HG03066 (cell line): ENCODE measurements around the gene SUMF1.
A peak's percentile ranks its signal among the peaks of the same experiment; 100 is the strongest.

ENCODE experiments used
- ATAC-seq: cut with Tn5 transposase; IDR thresholded peaks from one replicate; pipeline ENCODE4 v1.9.1; 2021; ENCODE audit warnings: low read depth; ENCODE audit not compliant: unreplicated experiment

SUMF1 gene

GRCh38 chr3:4396006-4396405, 71.1 kb downstream of the SUMF1 start:
- ATAC-seq = no peak

- ATAC-seq = no peak
These were observed 71.6 kb downstream of the SUMF1 start for GRCh38 chr3:4395448-4395847.

DNA sequence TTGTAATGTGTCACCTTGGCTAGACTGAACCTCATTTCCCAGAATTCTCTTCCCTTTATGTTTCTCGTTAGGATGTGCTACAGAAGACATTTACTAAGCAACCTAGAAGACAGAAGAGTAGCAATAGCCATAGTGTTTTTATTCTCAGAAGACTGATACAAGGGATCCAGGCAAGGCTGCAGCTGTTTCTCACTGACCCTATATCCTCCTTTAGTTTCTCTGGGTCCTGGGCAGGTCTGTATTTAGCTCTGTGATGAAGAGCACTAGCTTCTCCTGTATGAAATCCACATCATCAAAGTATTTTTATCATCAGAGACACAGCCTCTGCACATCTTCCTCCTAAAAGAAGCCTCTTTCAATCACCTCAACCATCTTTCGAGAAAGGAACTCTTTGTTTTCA, 72.5 kb downstream of the SUMF1 start:
- ATAC-seq = no peak

DNA sequence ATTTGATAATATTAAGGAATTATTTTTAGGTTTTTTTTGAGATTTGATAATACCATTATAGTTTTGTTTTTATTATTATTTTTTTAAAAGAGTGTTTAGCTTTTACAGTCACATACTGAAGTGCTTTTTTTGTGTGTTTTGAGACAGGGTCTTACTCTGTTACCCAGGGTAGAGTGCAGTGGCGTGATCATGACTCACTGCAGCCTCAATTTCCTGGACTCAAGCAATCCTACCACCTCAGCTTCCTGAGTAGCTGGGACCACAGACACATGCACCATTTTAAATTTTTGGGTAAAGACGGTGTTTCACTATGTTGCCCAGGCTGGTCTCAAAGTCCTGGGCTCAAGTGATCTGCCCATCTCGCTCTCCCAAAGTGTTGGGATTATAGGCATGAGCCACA, 73.0 kb downstream of the SUMF1 start:
- no peak for ATAC-seq

DNA sequence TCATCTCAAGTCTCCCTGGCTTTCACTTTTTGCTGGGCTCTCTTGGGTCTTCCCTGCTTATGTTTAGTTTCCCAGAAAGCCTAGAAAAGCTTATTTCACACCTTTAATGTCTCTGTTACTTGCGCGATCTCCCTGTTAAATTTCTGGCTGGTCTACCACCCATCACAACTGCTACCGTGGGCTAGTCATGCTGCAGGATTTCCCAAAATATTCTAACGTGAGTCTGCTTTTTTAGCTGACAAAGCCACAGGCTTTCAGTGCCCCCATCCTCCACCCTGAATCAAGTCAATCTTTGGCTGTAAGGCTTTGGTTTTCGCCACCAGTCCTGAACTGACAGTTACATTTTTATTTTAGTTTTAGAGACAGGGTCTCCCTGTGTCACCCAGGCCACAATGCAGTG, 74.1 kb downstream of the SUMF1 start:
- ATAC-seq = no peak

DNA sequence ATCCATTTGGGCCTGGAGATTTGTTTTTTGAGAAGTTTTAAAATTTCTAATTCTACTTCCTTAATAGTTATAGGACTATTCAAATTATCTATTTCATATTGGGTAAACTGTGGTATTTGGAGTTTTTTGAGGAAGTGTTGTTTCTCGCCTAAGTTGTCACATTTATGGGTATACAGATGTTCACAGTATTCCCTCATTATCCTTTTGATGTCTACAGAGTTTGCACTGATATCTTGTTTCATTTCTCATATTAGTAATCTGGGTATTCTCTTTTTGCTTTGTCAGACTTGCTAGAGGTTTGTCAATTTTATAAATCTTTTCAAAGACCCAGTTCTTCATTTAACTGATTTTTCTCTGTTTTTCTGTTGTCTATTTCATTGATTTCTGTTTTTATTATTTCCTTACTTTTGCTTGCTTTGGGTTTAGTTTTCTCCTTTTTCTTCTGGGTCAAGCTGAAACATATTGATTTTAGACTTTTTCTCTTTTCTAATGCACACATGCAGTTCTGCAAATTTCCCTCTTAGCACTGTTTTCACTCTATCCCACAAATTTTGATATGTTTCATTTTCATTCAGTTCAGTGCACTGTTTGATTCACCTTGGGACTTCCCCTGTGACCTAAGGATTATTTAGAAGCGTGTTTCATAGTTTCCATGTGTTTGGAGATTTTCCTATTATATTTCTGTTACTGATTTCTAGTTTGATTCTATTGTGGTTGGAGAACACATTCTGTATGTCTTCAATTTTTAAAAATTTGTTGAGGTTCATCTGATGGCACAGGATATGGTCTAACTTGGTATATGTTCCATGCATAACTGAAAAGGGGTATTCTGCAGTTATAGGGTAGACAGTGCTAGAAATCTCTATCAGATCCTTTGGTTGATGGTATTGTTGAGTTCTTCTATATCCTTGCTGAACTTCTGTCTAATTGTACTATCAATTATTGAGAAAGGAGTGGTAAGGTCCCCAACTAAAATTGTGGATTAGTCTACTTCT, 79.6 kb downstream of the SUMF1 start:
- ATAC-seq = no peak

GRCh38 chr3:4385201-4385600, 81.9 kb downstream of the SUMF1 start:
- no peak for ATAC-seq

GRCh38 chr3:4380013-4380412, 87.1 kb downstream of the SUMF1 start:
- no peak for ATAC-seq

DNA sequence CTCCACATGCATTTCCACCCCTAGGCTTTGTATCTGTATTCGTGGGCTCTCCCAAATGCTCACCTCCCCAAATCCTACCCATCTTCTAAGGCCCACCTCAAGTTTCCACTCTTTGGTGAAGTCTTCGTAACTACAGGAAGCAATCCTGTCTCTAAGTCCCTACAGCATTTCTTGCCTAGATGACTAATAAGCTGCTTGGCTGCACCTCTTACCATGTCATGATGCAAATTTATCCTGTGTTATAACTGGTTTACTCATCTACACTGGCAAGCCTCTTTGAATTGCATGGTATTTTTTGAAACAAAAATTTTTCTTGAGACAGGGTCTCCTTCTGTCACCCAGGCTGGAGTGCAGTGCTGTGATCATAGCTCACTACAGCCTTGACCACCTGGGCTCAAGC, 90.6 kb downstream of the SUMF1 start:
- no peak for ATAC-seq

- ATAC-seq = no peak
These were observed 91.2 kb downstream of the SUMF1 start for GRCh38 chr3:4375911-4376310.

DNA sequence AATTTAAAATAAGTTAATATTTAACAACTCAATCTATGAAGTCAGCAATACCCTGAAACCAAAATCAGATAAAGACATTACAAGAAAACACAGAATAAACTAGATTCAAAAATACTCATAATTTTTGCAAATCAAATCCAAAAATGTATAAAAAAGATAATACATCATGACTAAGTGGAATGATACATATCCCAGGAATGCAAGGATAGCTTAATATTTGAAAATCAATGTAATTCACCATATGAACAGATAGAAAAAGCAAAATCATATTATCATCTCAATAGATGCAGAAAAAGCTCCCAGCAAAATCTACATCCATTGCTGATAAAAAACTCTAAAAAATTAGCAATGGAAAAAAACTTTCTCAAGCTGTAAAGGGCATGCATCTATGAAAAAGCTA, 93.4 kb downstream of the SUMF1 start:
- no peak for ATAC-seq

- no peak for ATAC-seq
These were observed 104.5 kb downstream of the SUMF1 start for GRCh38 chr3:4362523-4362922.

DNA sequence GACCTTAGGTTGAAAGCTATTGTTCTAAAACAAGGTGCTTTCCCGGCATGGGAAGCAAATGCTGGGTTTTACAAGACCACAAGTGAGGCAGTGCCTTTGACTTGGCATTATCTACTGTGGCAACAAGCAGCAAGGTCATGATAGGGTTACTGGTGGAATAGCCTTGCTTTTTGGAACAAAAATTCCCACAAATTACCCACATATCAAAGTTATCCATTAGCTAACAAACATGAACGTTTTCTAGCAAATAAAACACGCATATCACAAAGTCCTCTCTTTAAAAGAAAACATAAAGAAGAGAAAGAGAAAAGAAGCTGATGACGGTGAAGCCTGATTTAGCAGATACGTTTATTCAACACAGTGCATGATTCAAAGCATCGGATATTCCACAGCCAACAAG, 106.3 kb downstream of the SUMF1 start:
- no peak for ATAC-seq

GRCh38 chr3:4359805-4360502, 107.1 kb downstream of the SUMF1 start:
- ATAC-seq = no peak

DNA sequence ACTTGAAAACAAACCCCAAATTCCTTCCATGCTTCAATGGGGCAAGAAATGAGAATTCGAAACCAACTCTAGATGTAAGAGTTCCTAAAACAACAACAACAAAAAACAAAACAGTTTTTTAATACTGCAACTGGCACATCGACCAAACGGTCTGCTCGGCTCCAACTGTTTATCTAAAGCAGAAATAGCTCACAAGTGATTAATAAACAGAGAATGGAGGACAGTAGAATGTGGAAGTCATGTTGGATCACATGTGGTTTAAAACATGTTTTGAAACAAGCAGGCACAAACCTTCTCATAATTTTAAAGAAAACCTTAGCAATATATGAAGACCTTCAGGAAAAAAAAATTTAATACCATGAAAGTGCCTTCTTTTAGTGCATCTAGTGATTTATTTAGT, 108.8 kb downstream of the SUMF1 start:
- ATAC-seq = no peak

GRCh38 chr3:4356546-4357410, 110.3 kb downstream of the SUMF1 start:
- no peak for ATAC-seq

DNA sequence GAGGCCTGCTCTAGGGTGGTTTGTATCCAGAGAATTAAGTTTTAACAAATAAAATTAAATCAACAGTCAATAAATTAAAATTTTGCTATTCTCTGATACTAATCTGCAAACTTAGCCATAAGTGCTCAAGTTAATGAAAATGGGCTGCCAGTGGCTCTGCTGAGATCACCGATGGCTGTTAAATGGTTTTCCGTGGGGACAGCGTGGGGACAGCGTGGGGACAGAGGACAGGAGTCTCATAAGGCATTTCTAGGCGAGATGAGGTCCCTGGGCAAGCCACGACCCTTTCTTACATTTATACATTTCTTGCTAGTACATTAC, 110.9 kb downstream of the SUMF1 start:
- ATAC-seq = no peak

- no peak for ATAC-seq
These were observed 111.5 kb downstream of the SUMF1 start for GRCh38 chr3:4355401-4356219.

DNA sequence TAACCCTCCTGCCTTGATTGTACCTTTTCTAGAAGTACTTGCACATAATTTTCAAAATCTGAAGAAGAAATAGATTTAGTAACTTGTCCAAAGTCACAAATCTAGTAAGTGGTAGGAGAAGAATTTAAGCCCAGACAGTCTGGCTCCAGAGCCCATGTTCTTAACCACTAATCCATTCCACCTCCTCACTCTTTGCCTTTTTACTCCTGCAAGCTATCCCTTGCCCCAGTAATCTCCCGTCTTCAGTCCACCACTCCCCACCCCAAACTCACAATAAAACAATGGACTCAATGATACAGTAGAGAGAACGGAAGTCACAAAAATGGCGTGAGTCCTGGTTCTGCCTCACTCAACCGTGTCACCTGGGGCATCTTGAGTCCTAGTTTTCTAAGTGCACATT, 115.2 kb downstream of the SUMF1 start:
- ATAC-seq = no peak

- peak; percentile 54 for ATAC-seq
These were observed 115.8 kb downstream of the SUMF1 start for GRCh38 chr3:4351164-4351855.
